ENCODE measurements around the gene RFC4.

GRCh38 chr3:186754871-186755270 is 51.4 kb downstream of the RFC4 start:
- TF ChIP-seq POLR2A (IDR thresholded peaks at IDR 0.05; ENCODE audit: low read depth, low read length) (no peak), TAF1 (IDR thresholded peaks at IDR 0.05; ENCODE audit: low read depth, low read length) (no peak), POLR2AphosphoS5 (IDR thresholded peaks at IDR 0.05; ENCODE audit: low read depth, low read length) (no peak), PAX5 (IDR thresholded peaks at IDR 0.05; ENCODE audit: insufficient read depth, low read length, severe bottlenecking) (no peak), SPI1 (IDR thresholded peaks at IDR 0.05; ENCODE audit: low read depth, low read length) (no peak), POU2F2 (IDR thresholded peaks at IDR 0.05; ENCODE audit: low read depth, low read length) (no peak)

Data from GM12891 (cell line).